GM12874 (cell line): ENCODE measurements around the gene INPP1.
A peak's percentile ranks its signal among the peaks of the same experiment; 100 is the strongest.

Experiments
- CTCF ChIP-seq: IDR thresholded peaks from 2 replicates; pipeline ENCODE4 v1.5.1; 2011; ENCODE audit warnings: low read depth, mild to moderate bottlenecking, control low read depth, low read length, moderate library complexity; ENCODE audit not compliant: insufficient read depth

Gene INPP1

GRCh38 chr2:190369635-190370034, 26.2 kb downstream of the INPP1 start:
- no peak for TF ChIP-seq CTCF

GRCh38 chr2:190376083-190376482, 32.7 kb downstream of the INPP1 start:
- TF ChIP-seq CTCF: no peak

GRCh38 chr2:190376591-190377245, 33.3 kb downstream of the INPP1 start:
- no peak for TF ChIP-seq CTCF

- TF ChIP-seq CTCF: no peak
Measured at GRCh38 chr2:190378880-190379237, 35.5 kb downstream of the INPP1 start.

DNA sequence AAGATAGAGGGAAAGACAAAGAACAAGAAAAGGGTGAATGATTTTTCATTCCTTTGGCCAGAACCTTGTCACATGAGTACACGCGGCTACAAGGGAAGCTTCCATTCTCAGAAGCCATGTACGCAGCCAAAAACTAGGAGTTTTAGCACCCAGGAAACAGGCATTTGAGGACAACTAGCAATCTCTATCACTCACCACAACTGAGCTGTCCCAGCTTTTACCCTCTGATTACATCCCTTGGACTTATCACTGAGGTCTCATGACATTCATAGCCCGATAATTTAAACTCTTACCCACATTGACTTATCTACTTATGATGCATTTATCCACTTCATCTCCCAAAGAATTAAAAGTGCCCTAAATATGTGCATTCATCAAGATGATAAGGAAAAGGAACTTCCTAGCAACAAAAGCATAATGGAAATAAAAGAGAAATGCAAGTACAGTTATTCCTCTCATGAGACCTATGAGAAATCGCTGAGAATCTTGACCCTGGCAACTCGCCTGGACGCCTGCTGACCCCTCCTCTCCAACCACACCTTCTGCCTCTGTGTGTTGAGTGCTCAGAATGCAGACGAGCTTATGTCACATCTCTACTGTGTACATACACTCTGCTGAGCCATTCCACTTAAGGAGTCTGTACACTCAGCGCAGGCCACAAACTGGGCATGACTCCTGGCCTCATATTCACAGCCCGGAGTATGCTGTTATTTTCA, 36.0 kb downstream of the INPP1 start:
- TF ChIP-seq CTCF: no peak

- no peak for TF ChIP-seq CTCF
Measured at GRCh38 chr2:190380962-190381412, 37.6 kb downstream of the INPP1 start.

GRCh38 chr2:190382851-190383250, 39.5 kb downstream of the INPP1 start:
- peak; percentile 50; the same call in 1 of the 2 replicates for TF ChIP-seq CTCF
